Skin epidermis (tissue), 12 donors: ENCODE data around the gene HSD17B1.

ENCODE experiments used
- H3K27ac ChIP-seq, 21 experiments: fragments of 200-600 bp; sonication (generic) in 11 of 21; one replicate each; pipeline ENCODE4 v1.5.0; 2020; ENCODE audit warnings: mild to moderate bottlenecking in 3 of 21, inconsistent platforms in 2 of 21, moderate library complexity in 2 of 21
- H3K4me3 ChIP-seq, 7 experiments: fragments of 200-600 bp; sonication (generic) in 2 of 7; one replicate each; pipeline ENCODE4 v1.5.0; 2020; ENCODE audit warnings: inconsistent platforms in 2 of 7, mild to moderate bottlenecking in 2 of 7, moderate library complexity in 1 of 7

The HSD17B1 gene

DNA sequence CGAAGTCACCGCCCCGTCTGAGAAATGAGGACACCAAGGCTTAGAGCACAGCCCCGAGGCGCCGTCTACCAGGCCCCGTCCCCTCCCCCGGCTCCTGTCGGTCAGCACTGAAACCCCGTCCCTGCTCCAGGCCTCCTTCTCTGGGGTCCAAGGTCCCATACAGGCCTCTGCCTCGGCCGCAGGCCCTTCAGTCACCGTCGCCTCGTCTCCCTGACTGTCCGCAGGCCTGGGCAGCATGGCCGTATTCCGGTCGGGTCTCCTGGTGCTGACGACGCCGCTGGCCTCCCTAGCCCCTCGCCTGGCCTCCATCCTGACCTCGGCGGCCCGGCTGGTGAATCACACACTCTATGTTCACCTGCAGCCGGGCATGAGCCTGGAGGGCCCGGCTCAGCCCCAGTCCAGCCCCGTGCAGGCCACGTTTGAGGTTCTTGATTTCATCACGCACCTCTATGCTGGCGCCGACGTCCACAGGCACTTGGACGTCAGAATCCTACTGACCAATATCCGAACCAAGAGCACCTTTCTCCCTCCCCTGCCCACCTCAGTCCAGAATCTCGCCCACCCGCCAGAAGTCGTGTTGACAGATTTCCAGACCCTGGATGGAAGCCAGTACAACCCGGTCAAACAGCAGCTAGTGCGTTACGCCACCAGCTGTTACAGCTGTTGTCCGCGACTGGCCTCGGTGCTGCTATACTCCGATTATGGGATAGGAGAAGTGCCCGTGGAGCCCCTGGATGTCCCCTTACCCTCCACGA lies 9.8 kb downstream of the HSD17B1 start:
- peak overlapping the region; percentile 64 to 97 (median 89) for H3K27ac ChIP-seq
- peak overlapping the region; percentile 57 to 89 (median 72) for H3K4me3 ChIP-seq

DNA sequence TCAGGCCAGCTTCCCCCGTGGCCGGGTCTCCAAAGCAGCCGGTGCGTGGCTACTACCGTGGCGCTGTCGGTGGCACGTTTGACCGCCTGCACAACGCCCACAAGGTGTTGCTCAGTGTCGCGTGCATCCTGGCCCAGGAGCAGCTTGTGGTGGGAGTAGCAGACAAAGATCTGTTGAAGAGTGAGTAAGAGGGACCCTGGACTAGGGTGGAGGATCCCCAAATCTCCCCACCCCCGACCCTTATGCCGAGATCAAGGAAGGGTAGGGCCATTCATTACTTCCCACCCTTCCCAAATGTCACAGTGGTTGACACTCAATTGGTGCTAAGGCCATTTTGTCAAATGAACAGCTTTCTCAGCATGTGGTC lies 10.4 kb downstream of the HSD17B1 start:
- Histone ChIP-seq H3K4me3 (peak overlapping the region; percentile 57 to 89 (median 72)), H3K27ac (peak overlapping the region in 20 of 21 experiments; percentile 25 to 97 (median 89))

DNA sequence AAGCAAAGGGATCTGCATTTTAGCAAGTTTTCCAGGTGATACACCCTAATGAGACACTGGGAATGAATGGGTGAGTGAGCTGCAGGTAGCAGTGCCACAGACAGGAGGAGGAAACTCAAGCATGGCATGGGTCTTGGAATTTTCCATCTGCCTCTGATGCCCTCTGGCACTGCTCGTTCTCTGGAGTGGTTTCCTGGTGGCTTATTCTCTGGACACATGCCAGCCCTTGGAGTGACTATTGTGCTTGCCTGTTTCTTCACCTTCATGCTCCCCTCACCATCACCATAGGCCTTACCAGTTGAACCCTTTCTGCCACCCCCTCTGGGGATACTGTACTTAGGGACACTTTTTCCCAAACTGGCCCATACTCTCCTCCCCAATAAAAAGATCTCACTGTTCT lies 10.8 kb downstream of the HSD17B1 start:
- Histone ChIP-seq H3K4me3 (peak overlapping the region in 3 of 7 experiments; percentile 71 to 80 (median 76)), H3K27ac (peak overlapping the region in 12 of 21 experiments; percentile 9 to 97 (median 88))

DNA sequence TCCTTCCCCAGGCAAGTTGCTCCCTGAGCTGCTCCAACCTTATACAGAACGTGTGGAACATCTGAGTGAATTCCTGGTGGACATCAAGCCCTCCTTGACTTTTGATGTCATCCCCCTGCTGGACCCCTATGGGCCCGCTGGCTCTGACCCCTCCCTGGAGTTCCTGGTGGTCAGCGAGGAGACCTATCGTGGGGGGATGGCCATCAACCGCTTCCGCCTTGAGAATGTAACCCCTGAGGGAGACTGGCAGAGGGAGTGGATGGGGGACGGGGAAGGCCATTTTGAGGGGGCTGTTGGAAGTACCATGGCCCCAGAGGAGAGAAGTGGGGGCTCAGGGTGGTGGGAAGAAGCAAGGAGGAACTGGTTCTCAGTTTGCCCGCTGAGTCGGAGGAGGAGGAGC lies 11.2 kb downstream of the HSD17B1 start:
- H3K27ac ChIP-seq: peak overlapping the region in 9 of 21 experiments; percentile 9 to 97 (median 88)
- no peak overlapping the region for H3K4me3 ChIP-seq

DNA sequence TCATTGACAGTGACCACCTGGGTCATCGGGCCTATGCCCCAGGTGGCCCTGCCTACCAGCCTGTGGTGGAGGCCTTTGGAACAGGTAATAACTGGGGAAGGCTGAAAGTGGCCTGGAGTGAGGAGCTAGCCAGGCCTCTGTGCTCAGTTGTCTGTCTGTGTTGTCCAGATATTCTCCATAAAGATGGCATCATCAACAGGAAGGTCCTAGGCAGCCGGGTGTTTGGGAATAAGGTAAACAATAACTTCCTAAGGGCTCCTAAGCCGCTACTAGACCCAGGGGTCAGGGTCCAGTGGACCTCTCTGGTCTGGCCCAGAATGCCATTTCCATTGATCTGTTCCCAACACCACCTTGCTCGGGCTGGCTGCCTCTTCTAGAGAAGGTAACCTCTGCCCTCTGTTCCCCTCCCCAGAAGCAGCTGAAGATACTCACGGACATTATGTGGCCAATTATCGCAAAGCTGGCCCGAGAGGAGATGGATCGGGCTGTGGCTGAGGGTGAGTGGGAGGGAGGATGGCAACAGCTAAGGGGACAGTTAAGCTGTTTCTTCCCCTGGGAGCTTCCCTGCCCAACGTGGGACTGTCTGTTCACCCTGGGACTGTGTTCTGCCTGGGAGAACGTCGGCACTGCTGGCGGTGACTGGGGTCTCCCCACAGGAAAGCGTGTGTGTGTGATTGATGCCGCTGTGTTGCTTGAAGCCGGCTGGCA lies 12.2 kb downstream of the HSD17B1 start:
- peak overlapping the region in 4 of 21 experiments; percentile 12 to 97 (median 67) for H3K27ac ChIP-seq

DNA sequence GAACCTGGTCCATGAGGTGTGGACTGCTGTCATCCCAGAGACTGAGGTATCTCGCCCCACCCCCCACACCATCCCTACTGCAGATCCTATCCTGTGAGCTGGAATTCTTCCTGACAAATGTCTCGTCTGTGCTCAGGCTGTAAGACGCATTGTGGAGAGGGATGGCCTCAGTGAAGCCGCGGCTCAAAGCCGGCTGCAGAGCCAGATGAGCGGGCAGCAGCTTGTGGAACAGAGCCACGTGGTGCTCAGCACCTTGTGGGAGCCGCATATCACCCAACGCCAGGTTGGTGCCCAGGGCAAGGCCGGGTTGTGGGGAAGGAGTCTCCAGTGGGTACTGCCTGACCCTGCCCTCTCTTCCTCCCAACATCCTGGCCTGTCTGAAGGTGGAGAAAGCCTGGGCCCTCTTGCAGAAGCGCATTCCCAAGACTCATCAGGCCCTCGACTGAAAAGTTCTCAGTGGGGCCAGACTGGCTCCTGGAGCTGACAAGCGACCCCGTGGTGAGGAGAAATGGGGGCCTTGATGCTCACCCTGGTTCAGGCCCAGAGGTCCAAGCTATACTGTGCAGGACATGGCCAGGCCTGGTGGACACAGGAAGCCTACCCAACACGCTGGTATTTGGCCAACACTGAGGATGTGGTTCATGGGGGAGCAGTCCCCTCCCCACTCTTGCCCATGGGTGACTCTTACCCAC lies 12.9 kb downstream of the HSD17B1 start:
- Histone ChIP-seq H3K27ac (peak overlapping the region in 13 of 21 experiments; percentile 92 to 100 (median 96)), H3K4me3 (peak overlapping the region in 1 of 7 experiments; percentile 68)

More for the DNA sequence above, 12.2 kb downstream of the HSD17B1 start:
- no peak overlapping the region for H3K4me3 ChIP-seq

DNA sequence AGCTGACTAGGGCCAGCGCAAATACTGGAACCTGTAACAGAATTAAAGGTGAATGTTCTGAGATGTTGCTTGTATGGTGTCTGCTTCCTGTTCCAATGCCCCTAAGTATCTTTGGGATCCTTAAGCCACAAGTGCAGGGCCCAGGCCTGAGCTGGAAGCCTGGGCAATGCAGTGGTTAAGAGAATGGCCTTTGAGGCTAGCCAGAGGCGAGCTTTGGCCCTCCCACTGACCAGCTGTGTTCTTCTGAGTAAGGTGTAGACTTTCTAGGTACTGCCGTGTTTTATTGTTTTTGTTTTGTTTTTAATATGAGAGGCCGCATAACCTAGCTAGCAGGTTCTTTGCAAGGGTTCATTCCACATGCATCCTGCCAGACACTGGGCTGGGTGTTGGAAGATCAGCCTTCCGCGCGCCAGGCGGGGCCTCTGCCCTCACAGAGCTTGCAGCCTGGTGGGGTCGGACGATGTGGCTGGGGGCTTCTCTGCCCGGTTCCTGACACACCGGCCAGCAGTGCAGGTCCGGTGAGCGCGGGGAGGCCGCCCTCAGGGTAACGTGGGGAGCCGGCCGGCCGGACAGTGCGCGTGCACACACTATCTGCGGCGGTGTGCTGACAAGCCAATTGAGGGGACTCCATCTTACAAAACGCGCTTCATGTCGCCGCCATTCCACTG lies 13.6 kb downstream of the HSD17B1 start:
- Histone ChIP-seq H3K27ac (peak overlapping the region in 20 of 21 experiments; percentile 89 to 100 (median 96)), H3K4me3 (peak overlapping the region; percentile 68 to 92 (median 80))

DNA sequence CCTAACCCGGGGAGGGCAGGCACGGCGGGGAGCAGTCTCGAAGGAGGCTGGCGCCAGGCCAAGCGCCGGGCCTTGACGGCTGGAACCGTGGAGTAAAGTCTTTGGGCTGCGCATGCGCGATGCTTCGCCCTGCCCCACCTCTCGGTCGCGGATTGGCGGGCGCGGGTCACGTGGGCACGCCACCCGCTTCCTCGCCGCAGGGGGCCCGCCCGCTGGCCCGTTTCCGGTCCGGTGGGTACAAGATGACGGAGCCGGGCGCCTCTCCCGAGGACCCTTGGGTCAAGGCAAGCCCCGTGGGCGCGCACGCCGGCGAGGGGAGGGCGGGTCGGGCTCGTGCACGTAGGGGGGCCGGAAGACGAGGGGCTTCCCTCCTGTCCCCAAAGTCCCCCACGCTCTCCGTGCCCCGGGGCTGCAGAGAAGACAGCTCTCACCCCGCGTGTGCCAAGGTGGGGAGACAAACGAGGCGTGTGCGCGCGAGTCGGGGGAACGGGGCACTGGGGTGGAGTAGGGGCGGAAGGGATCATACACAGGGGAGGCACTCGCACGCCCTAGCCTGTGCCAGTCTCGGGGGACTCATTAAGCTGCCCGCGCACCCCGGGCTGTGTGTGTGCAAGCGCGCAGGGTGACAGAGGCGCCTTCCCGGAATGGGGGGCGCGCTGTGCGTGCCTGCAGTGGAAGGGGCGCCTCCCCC lies 14.3 kb downstream of the HSD17B1 start, which contains the start of gene MLX:
TSS of gene MLX (plus strand) at position 218 of the 691 bp plus-strand sequence. CDS start at position 243, 25 bp downstream.
- H3K27ac ChIP-seq: peak within 1 kb of the TSS; percentile 50 to 100 (median 95)

DNA sequence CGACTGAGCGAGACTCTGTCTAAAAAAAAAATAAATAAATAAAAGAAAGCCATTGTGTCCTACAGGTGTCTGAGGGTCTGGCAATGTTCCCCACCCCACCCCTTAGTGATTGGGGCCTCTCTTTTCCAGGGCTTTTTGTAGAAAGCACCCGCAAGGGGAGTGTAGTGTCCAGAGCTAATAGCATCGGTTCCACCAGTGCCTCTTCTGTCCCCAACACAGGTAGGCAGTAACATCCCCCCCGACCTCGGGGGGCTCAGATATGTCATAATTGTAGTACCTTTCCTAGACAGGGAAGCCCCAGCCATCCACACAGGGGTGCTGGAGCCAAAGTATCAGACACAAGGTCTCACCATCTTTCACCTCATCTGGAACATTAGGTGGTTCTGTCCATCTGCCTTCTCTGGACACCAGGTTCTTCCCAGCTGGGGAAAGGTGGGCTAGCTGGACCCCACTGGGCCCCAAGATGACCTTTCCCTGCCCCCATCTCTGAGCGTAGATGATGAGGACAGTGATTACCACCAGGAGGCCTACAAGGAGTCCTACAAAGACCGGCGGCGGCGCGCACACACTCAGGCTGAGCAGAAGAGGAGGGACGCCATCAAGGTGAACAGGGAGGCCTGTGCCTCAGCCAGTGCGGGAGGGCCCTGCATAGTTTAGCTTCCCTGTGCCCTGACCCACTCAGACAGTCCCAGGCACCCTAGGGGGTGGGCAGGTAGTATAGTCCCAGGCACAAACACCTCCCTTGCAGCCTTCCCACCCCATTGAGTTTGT lies 15.8 kb downstream of the HSD17B1 start:
- peak overlapping the region in 3 of 21 experiments; percentile 64 to 96 (median 93) for H3K27ac ChIP-seq
- H3K4me3 ChIP-seq: peak overlapping the region in 1 of 7 experiments; percentile 68

More for the DNA sequence above, 14.3 kb downstream of the HSD17B1 start, which contains the start of gene MLX:
- H3K4me3 ChIP-seq: peak within 1 kb of the TSS; percentile 68 to 92 (median 80)

DNA sequence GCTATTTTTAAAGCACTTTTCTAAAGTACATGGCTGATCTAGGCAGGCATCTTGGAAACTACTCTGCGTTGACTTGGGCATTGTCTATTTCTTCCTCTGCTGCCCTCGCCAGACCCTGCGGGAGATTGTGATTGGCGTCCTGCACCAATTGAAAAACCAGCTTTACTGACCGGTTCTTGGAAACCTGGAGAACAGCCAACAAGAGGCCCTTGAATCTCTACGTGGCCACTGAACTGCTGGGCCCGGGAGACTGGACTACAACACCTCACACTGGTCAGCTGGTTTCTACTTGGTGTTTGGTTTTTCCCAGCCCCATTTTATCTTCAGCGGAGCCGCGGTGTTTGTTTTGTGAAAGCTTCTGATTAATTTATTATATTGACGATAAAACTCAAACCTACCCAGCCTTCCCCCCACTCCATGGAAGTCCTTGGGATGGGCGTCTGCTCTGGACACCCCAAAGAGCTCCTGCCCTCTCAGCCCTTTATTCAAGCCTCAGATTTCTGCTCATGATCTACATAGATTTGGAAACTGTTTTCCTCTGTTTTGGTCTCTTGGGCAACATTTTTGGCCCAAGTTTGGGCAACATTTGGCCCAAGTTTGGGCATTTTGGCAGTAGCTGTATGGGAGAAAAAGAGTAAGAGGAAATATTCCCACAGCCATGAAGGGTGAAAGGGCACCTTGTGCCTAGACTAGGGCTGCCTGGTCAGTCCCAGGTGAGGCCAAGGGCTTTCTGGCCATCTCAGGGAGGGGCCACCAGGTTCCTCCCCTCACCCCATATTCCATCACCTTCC lies 18.9 kb downstream of the HSD17B1 start:
- Histone ChIP-seq H3K27ac (no peak overlapping the region), H3K4me3 (no peak overlapping the region)

DNA sequence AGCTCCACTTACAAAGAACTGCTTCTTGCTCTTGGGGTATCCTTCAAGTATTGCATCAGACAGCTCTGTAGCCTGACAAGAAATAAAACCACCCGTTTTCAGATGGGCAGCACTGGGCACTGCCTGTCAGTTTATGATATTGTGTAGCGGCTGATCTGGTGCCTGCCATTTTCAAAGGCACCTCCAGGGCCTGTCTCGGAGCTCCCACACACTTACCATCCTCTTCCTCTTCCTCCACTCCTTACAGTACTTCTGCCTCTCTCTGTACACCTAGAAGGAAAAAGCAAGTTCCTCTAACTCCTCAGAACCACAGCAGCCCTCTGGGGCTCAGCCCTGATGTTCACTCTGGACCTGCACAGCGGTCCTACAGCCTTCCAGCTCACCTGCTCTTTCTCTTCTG lies 20.4 kb downstream of the HSD17B1 start:
- H3K4me3 ChIP-seq: no peak overlapping the region
- no peak overlapping the region for H3K27ac ChIP-seq

DNA sequence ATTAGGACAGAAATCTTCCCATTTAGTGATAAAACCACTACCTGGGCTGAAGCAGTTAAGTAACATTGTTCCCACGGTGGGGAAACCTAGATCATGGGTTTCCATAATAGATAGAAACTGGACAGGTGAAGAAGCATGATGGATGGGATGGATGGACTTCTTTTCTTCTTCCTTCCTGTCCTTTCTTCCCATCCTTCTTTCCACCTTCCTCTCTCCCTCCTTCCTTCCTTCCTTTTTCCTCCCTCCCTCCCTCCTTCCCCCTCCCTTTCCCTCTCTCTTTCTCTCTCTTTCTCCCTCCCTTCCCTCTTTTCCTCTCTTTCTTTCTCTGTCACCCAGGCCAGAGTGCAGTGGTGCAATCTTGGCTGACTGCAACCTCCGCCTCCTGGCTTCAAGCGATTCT lies 21.7 kb downstream of the HSD17B1 start:
- H3K4me3 ChIP-seq: no peak overlapping the region
- no peak overlapping the region for H3K27ac ChIP-seq

DNA sequence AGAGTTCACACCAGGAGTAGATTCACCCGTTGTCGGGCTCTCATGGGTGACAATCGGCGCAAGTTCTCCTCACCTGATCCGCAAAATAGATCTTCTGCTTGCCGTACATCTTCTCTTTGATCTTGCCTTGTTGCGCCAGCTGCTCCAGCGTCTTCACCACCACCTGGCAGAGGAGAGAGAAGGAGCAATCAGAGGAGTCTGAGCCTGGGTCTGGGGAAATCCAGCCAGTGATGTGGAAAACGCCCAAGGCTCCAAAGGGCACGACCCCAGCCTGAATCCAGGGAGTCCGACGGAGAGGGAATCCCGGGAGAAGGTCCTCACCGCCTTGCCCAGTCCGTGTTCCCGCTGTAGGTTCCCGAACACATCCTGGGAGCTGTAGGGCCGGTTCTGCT lies 24.4 kb downstream of the HSD17B1 start:
- H3K27ac ChIP-seq: peak overlapping the region in 19 of 21 experiments; percentile 37 to 93 (median 87)
- peak overlapping the region; percentile 43 to 71 (median 58) for H3K4me3 ChIP-seq

DNA sequence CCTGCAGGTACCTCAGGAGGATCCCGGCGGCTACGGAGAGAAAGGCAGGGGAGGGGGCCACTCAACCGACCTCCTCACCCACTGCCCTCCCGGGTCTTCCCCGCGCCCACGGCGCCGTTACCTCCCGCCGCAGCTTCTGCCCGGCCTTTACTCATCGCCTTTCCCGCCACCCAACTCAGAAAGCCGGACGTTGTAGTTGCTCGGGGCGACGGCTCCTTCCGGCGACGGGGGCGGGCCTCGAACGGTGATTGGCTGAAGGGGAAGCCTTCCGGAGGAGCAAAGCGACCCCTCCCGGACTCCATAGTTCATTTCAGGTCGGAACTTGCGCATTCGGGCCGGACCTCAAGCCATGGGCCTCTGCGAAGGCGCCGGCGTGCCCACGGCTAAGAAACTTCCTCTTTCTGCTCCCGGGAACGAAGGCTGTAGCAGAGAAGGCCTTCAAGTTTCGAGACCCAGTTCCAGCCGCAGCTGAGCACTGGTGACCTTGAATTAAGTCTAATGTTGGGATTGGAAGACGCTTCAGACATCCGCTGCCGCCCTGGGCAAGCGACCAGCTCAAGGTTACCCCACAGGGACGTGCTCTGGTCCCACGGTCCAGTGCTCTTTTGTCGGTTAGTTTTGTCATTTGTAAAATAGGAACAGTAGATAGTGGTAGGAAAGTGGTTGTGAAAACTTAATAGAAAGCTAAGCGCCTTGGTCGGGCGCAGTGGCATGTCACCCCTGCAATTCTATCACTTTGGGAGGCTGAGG lies 25.0 kb downstream of the HSD17B1 start, which contains the start of gene PSMC3IP:
TSS of gene PSMC3IP (minus strand) at position 198 of the 750 bp plus-strand sequence. CDS start at position 155, 43 bp downstream.
- H3K27ac ChIP-seq: peak within 1 kb of the TSS; percentile 48 to 93 (median 87)
- peak within 1 kb of the TSS; percentile 43 to 71 (median 58) for H3K4me3 ChIP-seq

DNA sequence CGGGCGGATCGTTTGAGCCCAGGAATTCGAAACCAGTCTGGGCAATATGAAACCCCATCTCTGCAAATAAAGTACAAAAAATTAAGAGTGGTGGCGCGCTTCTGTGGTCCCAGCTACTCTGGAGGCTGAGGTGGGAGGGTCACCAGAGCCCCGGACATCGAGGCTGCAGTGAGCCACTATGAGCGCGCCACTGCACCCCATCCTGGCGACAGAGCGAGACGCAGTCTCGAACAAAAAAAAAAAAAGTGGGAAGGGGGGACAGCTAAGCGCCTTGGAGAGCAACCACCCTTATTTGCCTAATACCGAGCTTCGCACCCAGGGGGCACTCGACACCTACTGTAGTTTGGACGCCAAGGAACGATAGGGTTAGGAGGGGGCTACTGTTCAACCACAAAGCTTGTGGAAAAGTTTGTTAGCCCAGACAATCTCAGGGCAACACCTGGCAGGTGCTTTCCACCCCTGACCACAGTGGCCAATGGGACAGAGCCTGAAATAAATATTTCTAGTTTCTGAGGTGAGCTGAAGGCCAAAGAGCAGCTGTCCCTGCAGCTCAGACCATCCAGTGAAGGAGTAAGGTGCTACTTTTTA lies 25.7 kb downstream of the HSD17B1 start:
- Histone ChIP-seq H3K4me3 (peak overlapping the region; percentile 43 to 71 (median 58)), H3K27ac (peak overlapping the region in 20 of 21 experiments; percentile 69 to 93 (median 88))
